ENCODE results near the gene RUSF1.

GRCh38 chr16:31455601-31456314 is 52.4 kb downstream of the RUSF1 start:
- peak; percentile 25 to 52 (median 45) for TF ChIP-seq CTCF (optimal IDR thresholded peaks at IDR 0.05 in 1 of 3, IDR thresholded peaks at IDR 0.05 in 1 of 3, conservative IDR thresholded peaks at IDR 0.05 in 1 of 3; ENCODE audit: extremely low read depth in 1 of 3, insufficient read depth in 2 of 3, low read length in 3 of 3)
- TF ChIP-seq EZH2 (IDR thresholded peaks at IDR 0.05; ENCODE audit: low read length), result no peak
